HEK293 (cell line): ENCODE results near the gene PPP1CC.

Experiments
- CTCF ChIA-PET: fragments of 350-600 bp; formaldehyde crosslinking; extraction: SDS; loops from one replicate; lab custom pipeline; 2021; ENCODE audit warnings: antibody characterized with exemption; lab: Yijun Ruan, JAX
- POLR2A ChIA-PET: fragments of 300-600 bp; formaldehyde crosslinking; extraction: SDS; loops from one replicate; lab custom pipeline; 2020; ENCODE audit warnings: antibody characterized with exemption, inconsistent platforms; lab: Yijun Ruan, JAX
- H3K27ac ChIP-seq: fragments of 200-500 bp; sonication (Bioruptor generic); 2 replicates; pipeline ENCODE4 v1.5.1; 2014; ENCODE audit warnings: low read depth, low read length, control low read depth, inconsistent platforms; ENCODE audit errors: extremely low read depth
- H3K36me3 ChIP-seq, 2 experiments: fragments of 200-500 bp in 1 of 2; sonication (Bioruptor generic) in 1 of 2; 1 replicate in 1 of 2; 2 replicates in 1 of 2; pipeline ENCODE4 v1.5.1; 2014 to 2017; ENCODE audit warnings: inconsistent platforms in 2 of 2, low read length in 2 of 2; ENCODE audit not compliant: control insufficient read depth in 2 of 2, insufficient read depth in 1 of 2
- H3K4me1 ChIP-seq: fragments of 200-500 bp; sonication (Bioruptor generic); 2 replicates; pipeline ENCODE4 v1.5.1; 2014; ENCODE audit warnings: mild to moderate bottlenecking, low read length, inconsistent platforms; ENCODE audit not compliant: control insufficient read depth, insufficient read depth
- H3K4me3 ChIP-seq: 2 replicates; pipeline ENCODE4 v1.5.1; 2011; ENCODE audit warnings: low read depth, mild to moderate bottlenecking, control low read depth, low read length, moderate library complexity
- H3K9me3 ChIP-seq: fragments of 200-500 bp; sonication (Bioruptor generic); 2 replicates; pipeline ENCODE4 v1.5.1; 2014; ENCODE audit warnings: low read depth, low read length, inconsistent platforms; ENCODE audit not compliant: control insufficient read depth, insufficient read depth
- AEBP2 ChIP-seq: fragments of 450-650 bp; formaldehyde crosslinking; IDR thresholded peaks from 2 replicates; pipeline ENCODE4 v1.5.1; 2016; ENCODE audit warnings: missing biosample characterization, missing genetic modification characterization, borderline replicate concordance
- EGR2 ChIP-seq: fragments of 450-650 bp; formaldehyde crosslinking; IDR thresholded peaks from 2 replicates; pipeline ENCODE4 v1.5.1; 2016; ENCODE audit warnings: low read depth, missing biosample characterization, missing genetic modification characterization
- GLI2 ChIP-seq: fragments of 450-650 bp; formaldehyde crosslinking; IDR thresholded peaks from 2 replicates; pipeline ENCODE4; 2017; ENCODE audit warnings: missing biosample characterization, missing genetic modification characterization, low read depth, borderline replicate concordance
- HOXA7 ChIP-seq: sonication (generic); formaldehyde crosslinking; IDR thresholded peaks from 2 replicates; pipeline ENCODE4 v1.8.1; 2022; ENCODE audit warnings: missing genetic modification reagents, borderline replicate concordance
- MZF1 ChIP-seq: fragments of 450-650 bp; formaldehyde crosslinking; IDR thresholded peaks from 2 replicates; pipeline ENCODE4 v1.5.1; 2017; ENCODE audit warnings: missing biosample characterization, missing genetic modification characterization, borderline replicate concordance
- PRDM10 ChIP-seq: fragments of 450-650 bp; formaldehyde crosslinking; IDR thresholded peaks from 2 replicates; pipeline ENCODE4 v1.5.1; 2016; ENCODE audit warnings: missing biosample characterization, missing genetic modification characterization
- SCRT1 ChIP-seq: fragments of 450-650 bp; formaldehyde crosslinking; IDR thresholded peaks from 2 replicates; pipeline ENCODE4 v1.5.1; 2016; ENCODE audit warnings: missing biosample characterization, missing genetic modification characterization, borderline replicate concordance
- TSHZ1 ChIP-seq: fragments of 450-650 bp; formaldehyde crosslinking; IDR thresholded peaks from 2 replicates; pipeline ENCODE4 v1.5.1; 2016; ENCODE audit warnings: missing biosample characterization, missing genetic modification characterization, borderline replicate concordance
- ZBTB17 ChIP-seq: fragments of 450-650 bp; formaldehyde crosslinking; IDR thresholded peaks from 2 replicates; pipeline ENCODE4 v1.5.1; 2016; ENCODE audit warnings: missing biosample characterization, missing genetic modification characterization
- ZBTB7A ChIP-seq: fragments of 450-650 bp; formaldehyde crosslinking; IDR thresholded peaks from 2 replicates; pipeline ENCODE4 v1.5.1; 2016; ENCODE audit warnings: low read depth, missing biosample characterization, missing genetic modification characterization
- ZFP41 ChIP-seq: fragments of 450-650 bp; formaldehyde crosslinking; IDR thresholded peaks from 2 replicates; pipeline ENCODE4 v1.5.1; 2016; ENCODE audit warnings: missing biosample characterization, missing genetic modification characterization, borderline replicate concordance
- ZFP69B ChIP-seq: fragments of 450-650 bp; formaldehyde crosslinking; IDR thresholded peaks from 2 replicates; pipeline ENCODE4 v1.5.1; 2016; ENCODE audit warnings: missing biosample characterization, missing genetic modification characterization
- ZNF10 ChIP-seq: fragments of 450-650 bp; formaldehyde crosslinking; IDR thresholded peaks from 2 replicates; pipeline ENCODE4 v1.5.1; 2017; ENCODE audit warnings: missing biosample characterization, missing genetic modification characterization
- ZNF138 ChIP-seq: fragments of 450-650 bp; formaldehyde crosslinking; IDR thresholded peaks from 2 replicates; pipeline ENCODE4 v1.5.1; 2016; ENCODE audit warnings: missing biosample characterization, missing genetic modification characterization, borderline replicate concordance
- ZNF248 ChIP-seq: fragments of 450-650 bp; formaldehyde crosslinking; IDR thresholded peaks from 2 replicates; pipeline ENCODE4 v1.5.1; 2017; ENCODE audit warnings: missing biosample characterization, missing genetic modification characterization
- ZNF350 ChIP-seq: fragments of 450-650 bp; formaldehyde crosslinking; IDR thresholded peaks from 2 replicates; pipeline ENCODE4 v1.5.0; 2017; ENCODE audit warnings: missing biosample characterization, mild to moderate bottlenecking, missing genetic modification characterization
- ZNF514 ChIP-seq: fragments of 450-650 bp; formaldehyde crosslinking; IDR thresholded peaks from 2 replicates; pipeline ENCODE4 v1.5.1; 2016; ENCODE audit warnings: missing biosample characterization, missing genetic modification characterization
- ZNF548 ChIP-seq: fragments of 450-650 bp; formaldehyde crosslinking; IDR thresholded peaks from 2 replicates; pipeline ENCODE4 v1.5.1; 2016; ENCODE audit warnings: missing biosample characterization, missing genetic modification characterization
- ZNF585B ChIP-seq: fragments of 450-650 bp; formaldehyde crosslinking; IDR thresholded peaks from 2 replicates; pipeline ENCODE4 v1.5.1; 2016; ENCODE audit warnings: missing biosample characterization, missing genetic modification characterization
- ZNF610 ChIP-seq: fragments of 450-650 bp; formaldehyde crosslinking; IDR thresholded peaks from 2 replicates; pipeline ENCODE4 v1.5.1; 2016; ENCODE audit warnings: missing biosample characterization, missing genetic modification characterization, borderline replicate concordance
- ZNF654 ChIP-seq: fragments of 450-650 bp; formaldehyde crosslinking; IDR thresholded peaks from 2 replicates; pipeline ENCODE4 v1.5.1; 2016; ENCODE audit warnings: low read depth, missing biosample characterization, missing genetic modification characterization
- ZNF76 ChIP-seq: fragments of 450-650 bp; formaldehyde crosslinking; IDR thresholded peaks from 2 replicates; pipeline ENCODE4; 2016; ENCODE audit warnings: low read depth, missing biosample characterization, missing genetic modification characterization, borderline replicate concordance
- ZSCAN16 ChIP-seq: fragments of 450-650 bp; formaldehyde crosslinking; IDR thresholded peaks from 2 replicates; pipeline ENCODE4 v1.5.1; 2016; ENCODE audit warnings: missing biosample characterization, missing genetic modification characterization
- TF ChIP-seq, protein P1 (sequence below): fragments of 450-650 bp; formaldehyde crosslinking; IDR thresholded peaks from 2 replicates; pipeline ENCODE4 v1.5.1; 2016; ENCODE audit warnings: missing biosample characterization, missing genetic modification characterization

The PPP1CC gene

GRCh38 chr12:110762891-110763290 lies 20.2 kb upstream of the PPP1CC start:
- POLR2A ChIA-PET = no interaction called here
- TF ChIP-seq EGR2 (tag by site-specific recombination) (0 out of 2 replicates have a peak, but pooled peaks have one; percentile 15), ZNF585B (no peak), ZNF350 (tag by site-specific recombination) (no peak), ZBTB17 (0 out of 2 replicates have a peak, but pooled peaks have one; percentile 26), MZF1 (tag by site-specific recombination) (no peak), ZSCAN16 (tag by site-specific recombination) (no peak), AEBP2 (tag by site-specific recombination) (no peak), ZFP69B (tag by site-specific recombination) (no peak), PRDM10 (tag by site-specific recombination) (0 out of 2 replicates have a peak, but pooled peaks have one; percentile 27), ZNF654 (tag by site-specific recombination) (no peak), ZNF10 (tag by site-specific recombination) (no peak), ZFP41 (tag by site-specific recombination) (no peak), ZNF514 (no peak), ZNF76 (tag by site-specific recombination) (no peak), GLI2 (no peak)
- TF ChIP-seq, protein P1, sequence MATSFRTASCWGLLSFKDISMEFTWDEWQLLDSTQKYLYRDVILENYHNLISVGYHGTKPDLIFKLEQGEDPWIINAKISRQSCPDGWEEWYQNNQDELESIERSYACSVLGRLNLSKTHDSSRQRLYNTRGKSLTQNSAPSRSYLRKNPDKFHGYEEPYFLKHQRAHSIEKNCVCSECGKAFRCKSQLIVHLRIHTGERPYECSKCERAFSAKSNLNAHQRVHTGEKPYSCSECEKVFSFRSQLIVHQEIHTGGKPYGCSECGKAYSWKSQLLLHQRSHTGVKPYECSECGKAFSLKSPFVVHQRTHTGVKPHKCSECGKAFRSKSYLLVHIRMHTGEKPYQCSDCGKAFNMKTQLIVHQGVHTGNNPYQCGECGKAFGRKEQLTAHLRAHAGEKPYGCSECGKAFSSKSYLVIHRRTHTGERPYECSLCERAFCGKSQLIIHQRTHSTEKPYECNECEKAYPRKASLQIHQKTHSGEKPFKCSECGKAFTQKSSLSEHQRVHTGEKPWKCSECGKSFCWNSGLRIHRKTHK = no peak
- no peak overlapping the region for H3K4me3 ChIP-seq
- no peak overlapping the region for H3K27ac ChIP-seq
- H3K36me3 ChIP-seq = no peaks in the 10 kb centered on the region
- CTCF ChIA-PET = no interaction called here
- no peaks in the 10 kb centered on the region for H3K9me3 ChIP-seq
- no peaks in the 10 kb centered on the region for H3K4me1 ChIP-seq

DNA sequence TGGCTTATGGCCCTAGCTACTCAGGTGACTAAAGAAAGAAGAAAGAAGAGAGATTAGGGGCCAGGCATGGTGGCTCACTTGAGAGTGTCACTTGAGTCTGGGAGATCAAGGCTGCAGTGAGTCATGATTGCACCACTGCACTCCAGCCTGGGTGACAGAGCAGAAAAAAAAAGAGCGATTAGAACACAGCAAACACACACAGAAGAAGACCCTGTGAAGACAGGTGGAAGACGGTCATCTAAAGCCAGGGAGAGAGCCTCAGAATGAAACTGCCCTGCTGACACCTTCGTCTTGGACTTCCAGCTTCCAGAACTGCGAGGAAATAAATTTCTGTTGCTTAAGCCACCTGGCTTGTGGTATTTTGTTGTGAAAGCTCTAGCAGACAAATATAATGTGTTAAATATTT lies 17.5 kb upstream of the PPP1CC start:
- TF ChIP-seq ZBTB7A (tag by site-specific recombination) (no peak), ZNF610 (no peak), HOXA7 (no peak), ZNF138 (no peak), ZBTB17 (no peak), ZNF548 (tag by site-specific recombination) (peak; percentile 90), TSHZ1 (tag by site-specific recombination) (no peak), ZNF248 (tag by site-specific recombination) (no peak), SCRT1 (tag by site-specific recombination) (no peak)
- Histone ChIP-seq H3K9me3 (no peaks in the 10 kb centered on the region), H3K27ac (no peak overlapping the region), H3K4me1 (no peaks in the 10 kb centered on the region), H3K36me3 (no peaks in the 10 kb centered on the region), H3K4me3 (no peak overlapping the region)
- CTCF ChIA-PET = interaction anchor here (0.7 kb wide), 1 partner anchor 26 kb away, joined by 3 read pairs; no protein-coding TSS in a partner anchor
- POLR2A ChIA-PET = no interaction called here
